Osteoblast (primary cell): ENCODE data around the gene SLC9A7. TPM values are rescaled to one million over a fixed set of nuclear protein-coding genes. Genes with fewer than 3 reads are reported as not detected.
A peak's percentile ranks its signal among the peaks of the same experiment; 100 is the strongest.

Source experiments
- DNase-seq: peaks from one replicate; pipeline ENCODE4 v3.0.0; 2011; ENCODE audit warnings: low spot score, mixed read lengths; ENCODE audit not compliant: insufficient read length; ENCODE audit errors: missing footprints
- H2AFZ ChIP-seq: 2 replicates; pipeline ENCODE4 v1.6.0; 2011; ENCODE audit warnings: mild to moderate bottlenecking, low read length
- H3K27ac ChIP-seq: 2 replicates; pipeline ENCODE4 v1.5.1; 2011; ENCODE audit warnings: mild to moderate bottlenecking, low read depth, low read length, moderate library complexity
- H3K27me3 ChIP-seq: 2 replicates; pipeline ENCODE4 v1.6.0; 2012; ENCODE audit warnings: mild to moderate bottlenecking, control low read depth, inconsistent platforms, low read length, moderate library complexity; ENCODE audit not compliant: insufficient read depth
- H3K36me3 ChIP-seq: 2 replicates; pipeline ENCODE4 v1.5.1; 2011; ENCODE audit warnings: mild to moderate bottlenecking, low read length, control low read depth, moderate library complexity; ENCODE audit not compliant: insufficient read depth
- H3K4me1 ChIP-seq: 2 replicates; pipeline ENCODE4 v1.5.1; 2011; ENCODE audit warnings: mild to moderate bottlenecking, low read length, control low read depth, moderate library complexity; ENCODE audit not compliant: insufficient read depth
- H3K4me2 ChIP-seq: 2 replicates; pipeline ENCODE4 v1.6.0; 2011; ENCODE audit warnings: mild to moderate bottlenecking, low read length; ENCODE audit not compliant: insufficient read depth
- H3K4me3 ChIP-seq: fragments of 200-600 bp; sonication (generic); 3 replicates; pipeline ENCODE4 v1.5.1; 2012; ENCODE audit warnings: mild to moderate bottlenecking, low read length, inconsistent platforms; ENCODE audit not compliant: insufficient read depth
- H3K79me2 ChIP-seq: 2 replicates; pipeline ENCODE4 v1.6.0; 2012; ENCODE audit warnings: mild to moderate bottlenecking, low read length, control low read depth, inconsistent platforms; ENCODE audit not compliant: insufficient read depth
- H3K9me3 ChIP-seq: 2 replicates; pipeline ENCODE4 v1.5.1; 2011; ENCODE audit warnings: low read depth, low read length, control low read depth
- H4K20me1 ChIP-seq: 2 replicates; pipeline ENCODE4 v1.6.0; 2012; ENCODE audit warnings: mild to moderate bottlenecking, low read length, control low read depth; ENCODE audit not compliant: insufficient read depth
- CTCF ChIP-seq: IDR thresholded peaks from 2 replicates; pipeline ENCODE4 v1.5.1; 2011; ENCODE audit warnings: mild to moderate bottlenecking, low read depth, low read length, moderate library complexity; ENCODE audit errors: extremely low read depth
- total RNA-seq: library from RNA; depleted of rRNA; stranded (reverse); fragments of >200 nt; gene quantifications from 2 replicates; pipeline ENCODE4 v1.2.3, GENCODE V29; 2012

SLC9A7 gene
- total RNA-seq, 1 donor, result 42.0 TPM

- Histone ChIP-seq H3K4me3 (no peak overlapping the region), H2AFZ (no peak overlapping the region), H4K20me1 (no peaks in the 10 kb centered on the region), H3K9me3 (no peaks in the 10 kb centered on the region), H3K4me1 (no peaks in the 10 kb centered on the region), H3K27me3 (no peaks in the 10 kb centered on the region), H3K36me3 (no peaks in the 10 kb centered on the region), H3K27ac (no peak overlapping the region), H3K79me2 (no peaks in the 10 kb centered on the region), H3K4me2 (no peak overlapping the region)
- no peak for DNase-seq
- TF ChIP-seq CTCF, result no peak
These were observed 191.5 kb downstream of the SLC9A7 start for GRCh38 chrX:46567388-46567787.

- Histone ChIP-seq H3K36me3 (no peaks in the 10 kb centered on the region), H2AFZ (no peak overlapping the region), H3K27me3 (no peaks in the 10 kb centered on the region), H3K4me1 (no peaks in the 10 kb centered on the region), H4K20me1 (no peaks in the 10 kb centered on the region), H3K4me2 (no peak overlapping the region), H3K9me3 (no peaks in the 10 kb centered on the region), H3K4me3 (no peak overlapping the region), H3K79me2 (no peaks in the 10 kb centered on the region), H3K27ac (no peak overlapping the region)
- DNase-seq, result no peak
- no peak for TF ChIP-seq CTCF
These were observed 196.9 kb downstream of the SLC9A7 start for GRCh38 chrX:46561824-46562657.

- H3K27me3 ChIP-seq, result no peaks in the 10 kb centered on the region
These were observed 199.9 kb downstream of the SLC9A7 start for GRCh38 chrX:46559062-46559461.

More at GRCh38 chrX:46559062-46559461, 199.9 kb downstream of the SLC9A7 start:
- Histone ChIP-seq H3K4me1 (no peaks in the 10 kb centered on the region), H3K4me2 (no peak overlapping the region), H3K4me3 (no peak overlapping the region), H3K9me3 (no peaks in the 10 kb centered on the region), H4K20me1 (no peaks in the 10 kb centered on the region), H2AFZ (no peak overlapping the region), H3K36me3 (no peaks in the 10 kb centered on the region), H3K27ac (no peak overlapping the region), H3K79me2 (no peaks in the 10 kb centered on the region)
- TF ChIP-seq CTCF, result no peak
- DNase-seq, result peak; percentile 49
